Activated CD4-positive, alpha-beta T cell treated with anti-CD3 and anti-CD28 coated beads, Interleukin-2, amount 50 U/mL, for 16 hours (primary cell): Measurements from ENCODE around the gene SELENOS.

Experiments
- DNase-seq: peaks from one replicate; pipeline ENCODE4 v3.0.0-alpha.2; 2020

The SELENOS gene

DNA sequence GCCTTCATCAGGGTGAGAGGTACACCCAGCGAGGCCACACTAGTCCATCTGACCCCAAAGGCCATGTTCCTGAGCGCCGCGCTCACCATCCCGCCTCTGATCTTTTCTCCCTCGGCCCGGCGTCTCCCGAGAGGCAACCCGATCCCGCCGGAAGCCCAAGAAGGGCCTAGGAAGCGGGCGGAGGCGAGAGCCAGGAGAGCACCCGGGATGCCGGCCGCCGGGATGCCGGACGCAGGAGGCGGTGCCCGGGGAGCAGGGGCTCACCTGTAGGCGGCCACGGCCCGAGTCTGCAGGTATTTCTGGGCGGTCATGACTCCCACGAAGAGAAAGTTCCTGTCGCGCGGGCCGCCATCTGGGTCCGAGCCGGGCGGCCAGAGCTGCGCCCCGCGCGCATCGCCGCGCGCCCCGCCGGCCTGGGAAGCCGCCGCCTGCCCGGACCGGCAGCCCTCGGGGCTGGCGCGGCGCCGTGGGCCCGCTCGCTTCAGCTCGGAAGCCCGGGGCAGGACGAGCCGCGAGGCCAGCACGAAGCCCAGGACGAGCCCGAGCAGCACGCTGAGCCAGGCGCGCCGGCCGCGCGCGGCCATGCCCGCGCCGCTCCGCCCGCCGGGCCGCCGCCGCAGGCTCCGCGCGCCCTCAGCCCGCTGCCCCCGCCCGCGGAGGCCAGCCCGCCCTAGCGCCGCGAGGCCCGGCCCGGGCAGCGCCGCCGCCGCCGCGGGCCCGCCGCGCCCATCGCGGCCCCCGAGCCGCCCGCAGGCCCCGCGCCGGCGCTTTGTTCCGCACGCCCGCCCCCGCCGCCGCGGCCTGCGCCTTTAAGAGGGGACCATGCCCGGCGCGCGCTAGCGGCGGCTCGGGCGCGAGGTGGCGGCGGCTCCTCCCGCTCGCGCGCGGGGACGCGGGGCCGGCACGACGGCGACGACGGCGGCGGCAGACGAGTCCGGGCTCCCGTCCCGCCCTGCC is 26.1 kb downstream of the SELENOS start:
- no peak for DNase-seq

DNA sequence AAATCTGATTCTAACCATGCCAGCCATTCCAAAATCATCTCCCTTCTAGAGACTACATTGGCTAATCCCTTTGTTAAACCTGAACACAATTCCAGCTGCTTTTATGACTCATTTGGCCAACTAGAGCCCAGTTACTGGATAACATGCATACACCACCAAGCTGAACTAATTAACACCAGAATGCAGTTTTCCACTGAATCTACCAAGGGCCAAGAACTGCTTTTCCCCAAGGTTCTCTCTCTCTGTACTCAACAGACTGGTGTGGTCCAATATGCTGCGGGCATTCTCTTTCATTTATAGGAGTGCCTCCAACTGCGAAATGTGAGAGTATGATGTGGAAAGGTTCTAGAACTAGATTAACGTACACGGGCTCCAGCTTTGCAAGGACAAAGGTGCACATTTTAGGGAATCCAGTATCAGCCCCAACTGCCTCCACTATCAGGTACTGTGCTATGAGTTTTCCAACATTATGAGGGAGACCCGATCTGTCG is 26.9 kb downstream of the SELENOS start:
- no peak for DNase-seq

DNA sequence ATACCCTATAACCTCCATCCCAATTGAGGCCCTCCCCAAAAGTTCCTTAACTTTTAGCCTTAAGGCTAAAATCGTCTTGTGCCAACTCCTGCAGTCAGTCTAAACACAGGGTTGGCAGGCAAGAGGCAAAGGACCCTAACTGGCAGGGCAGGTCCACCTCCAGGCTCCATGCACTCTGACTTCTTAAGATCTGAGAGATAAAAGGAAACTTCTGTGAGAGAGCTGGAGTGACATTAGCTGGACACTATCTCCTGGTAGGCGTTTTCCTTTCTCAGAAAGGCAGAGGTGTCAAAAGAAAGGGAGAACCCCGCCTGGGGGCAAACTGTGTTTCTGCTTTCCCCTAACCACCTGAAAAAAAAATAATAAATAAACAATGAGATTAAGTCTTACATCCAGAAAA is 29.0 kb downstream of the SELENOS start:
- no peak for DNase-seq

DNA sequence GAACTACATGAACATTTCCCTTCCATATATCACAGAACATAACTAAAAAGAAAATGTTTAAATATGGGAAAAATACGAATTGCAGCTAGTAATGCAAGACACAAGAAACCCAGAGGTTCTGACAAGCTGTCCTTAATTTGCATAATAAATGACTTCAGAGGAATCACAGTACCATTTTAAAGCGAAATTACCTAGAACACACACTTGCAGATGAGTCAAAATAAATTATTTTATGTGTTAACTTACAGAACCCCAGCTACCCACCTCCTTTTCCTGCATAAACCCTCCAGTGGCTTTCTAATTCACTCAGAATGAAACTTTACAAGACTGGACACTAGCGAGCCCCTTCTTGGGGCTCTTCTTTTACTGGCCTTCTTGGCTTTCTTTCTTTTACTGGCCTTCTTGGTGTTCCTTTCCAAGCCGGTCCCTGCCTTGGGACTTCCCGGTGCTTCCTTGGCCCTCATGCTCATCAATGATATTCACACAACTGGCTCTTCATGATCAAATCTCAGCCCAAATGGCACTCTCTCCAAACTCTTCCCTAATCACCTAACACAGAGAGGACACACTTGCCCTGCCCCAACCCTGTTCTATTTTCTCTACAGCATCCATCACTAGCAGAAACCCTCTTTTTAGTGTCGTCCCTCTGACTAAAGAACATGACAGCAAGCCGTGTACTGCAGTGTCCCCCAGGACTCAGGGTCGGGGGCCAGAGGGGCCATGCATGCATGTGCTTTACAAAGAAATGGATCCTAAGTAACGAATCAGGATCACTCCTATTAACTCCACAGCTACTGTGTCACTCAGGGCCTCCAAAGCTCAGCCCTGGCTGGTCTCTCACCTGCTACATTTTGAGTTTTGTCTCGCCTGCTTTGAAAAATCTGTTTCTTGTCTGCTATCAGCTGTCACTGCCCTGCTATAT is 30.2 kb downstream of the SELENOS start:
- DNase-seq: no peak

- no peak for DNase-seq
Observed at GRCh38 chr15:101246391-101246790, 30.9 kb downstream of the SELENOS start.

GRCh38 chr15:101244889-101245668 is 32.2 kb downstream of the SELENOS start:
- DNase-seq: no peak

- no peak for DNase-seq
Observed at GRCh38 chr15:101244036-101244781, 33.1 kb downstream of the SELENOS start.

DNA sequence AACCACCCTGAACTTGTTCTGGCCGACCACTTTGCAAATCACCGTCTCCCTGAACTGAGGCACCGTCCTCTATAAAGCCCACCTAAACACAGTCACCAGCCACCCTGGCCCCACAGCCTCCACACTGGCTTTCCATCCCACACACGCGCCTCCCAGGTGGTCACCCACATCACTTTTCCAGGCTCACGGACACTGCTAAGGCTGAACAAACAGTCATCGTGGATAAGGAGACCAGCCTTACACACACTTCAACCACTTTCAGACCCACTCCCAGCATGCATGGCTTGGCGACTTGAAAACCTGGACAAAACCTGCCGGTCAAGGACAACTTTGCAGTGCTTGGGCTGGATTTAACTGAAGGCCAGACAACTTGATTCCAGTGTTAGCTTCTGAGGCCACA is 33.9 kb downstream of the SELENOS start:
- no peak for DNase-seq

DNA sequence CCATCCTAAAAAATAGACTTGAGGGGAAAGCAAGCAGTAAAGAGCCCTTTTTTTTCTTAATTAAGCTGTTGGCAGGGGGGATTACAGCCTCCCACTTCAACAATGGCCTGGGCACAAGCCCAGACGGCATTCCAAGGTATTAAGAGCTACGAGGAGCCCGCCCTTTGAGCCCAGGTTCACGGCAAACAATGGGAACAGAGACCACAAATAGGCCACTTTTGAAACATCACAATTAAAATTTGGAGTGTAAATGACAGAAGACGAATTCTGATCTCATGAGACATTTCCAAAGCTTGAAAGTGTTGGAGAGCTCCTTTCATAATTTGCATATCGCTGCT is 34.3 kb downstream of the SELENOS start:
- no peak for DNase-seq

- DNase-seq: peak; percentile 85
Observed at GRCh38 chr15:101242160-101242998, 34.9 kb downstream of the SELENOS start.

DNA sequence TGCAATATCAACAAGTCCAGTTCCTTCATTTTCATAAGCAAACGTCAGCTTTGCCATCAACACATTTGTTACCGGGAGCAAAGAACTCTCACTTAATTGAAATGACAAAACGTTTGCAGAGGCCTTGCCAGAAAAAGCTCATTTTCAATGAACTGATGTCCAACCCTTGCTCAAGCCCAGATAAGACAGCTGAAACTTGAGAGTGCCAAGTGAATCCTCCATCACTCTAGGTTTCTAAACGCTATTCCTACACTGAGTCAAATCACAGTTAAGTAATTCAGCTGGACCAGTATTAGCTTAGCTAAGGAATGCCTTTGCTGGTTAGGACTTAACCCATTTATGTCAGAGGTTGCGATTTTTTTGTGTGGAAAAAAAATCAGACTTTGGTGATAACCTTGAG is 36.9 kb downstream of the SELENOS start:
- DNase-seq: no peak

GRCh38 chr15:101239724-101240136 is 37.6 kb downstream of the SELENOS start:
- no peak for DNase-seq

GRCh38 chr15:101237251-101237650 is 40.0 kb downstream of the SELENOS start:
- no peak for DNase-seq

DNA sequence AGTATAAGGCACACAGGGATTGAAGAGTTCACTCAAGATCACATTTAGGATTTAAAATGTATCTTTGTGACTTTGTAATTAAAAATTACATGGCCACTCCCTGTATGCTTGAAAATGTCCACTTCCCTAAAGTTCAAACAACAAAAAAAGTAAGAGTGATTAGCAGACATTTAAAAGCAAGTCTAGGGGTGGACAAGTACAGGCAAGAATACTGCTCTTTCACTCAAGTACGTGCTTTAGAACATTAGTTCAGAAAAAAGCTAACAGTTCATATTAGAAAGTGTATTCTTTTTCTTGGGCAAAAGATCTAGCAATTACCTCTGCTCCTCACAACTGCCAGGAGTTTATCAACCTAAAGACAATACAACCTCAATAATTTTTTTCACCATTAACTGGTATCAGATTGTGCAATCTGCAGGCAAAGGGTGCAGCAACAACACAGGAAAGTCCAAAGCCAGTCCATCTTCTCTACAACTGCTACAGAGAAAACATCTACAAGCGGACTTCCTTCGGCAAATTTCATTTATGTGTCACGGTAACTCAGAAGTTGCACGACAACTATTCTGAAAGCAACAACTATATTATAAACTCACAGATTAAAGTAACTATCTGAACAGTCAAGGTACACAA is 43.5 kb downstream of the SELENOS start:
- no peak for DNase-seq

- no peak for DNase-seq
Observed at GRCh38 chr15:101232677-101233076, 44.6 kb downstream of the SELENOS start.

- no peak for DNase-seq
Observed at GRCh38 chr15:101228313-101228712, 49.0 kb downstream of the SELENOS start.

- no peak for DNase-seq
Observed at GRCh38 chr15:101225658-101226057, 51.6 kb downstream of the SELENOS start.
